SK-N-SH (cell line): Measurements from ENCODE around the gene COL5A1.

Experiments used
- EP300 ChIP-seq, 2 experiments: IDR thresholded peaks; 2 replicates each; pipeline versions ENCODE4 v1.4.0 to v1.6.1; 2012; ENCODE audit warnings: borderline replicate concordance in 1 of 2, low read depth in 1 of 2, low read length in 1 of 2
- FOXJ3 ChIP-seq: sonication (generic); formaldehyde crosslinking; IDR thresholded peaks from 2 replicates; pipeline ENCODE4 v1.5.1; 2020; ENCODE audit warnings: mild to moderate bottlenecking, missing genetic modification reagents
- GABPA ChIP-seq: IDR thresholded peaks from 2 replicates; pipeline ENCODE4 v1.4.0; 2012; ENCODE audit warnings: low read depth, mild to moderate bottlenecking
- NRF1 ChIP-seq: IDR thresholded peaks from 2 replicates; pipeline ENCODE4 v1.6.1; 2012; ENCODE audit warnings: low read depth, mild to moderate bottlenecking, low read length
- RAD21 ChIP-seq: IDR thresholded peaks from 2 replicates; pipeline ENCODE4 v1.6.1; 2012; ENCODE audit warnings: mild to moderate bottlenecking, low read length
- SIN3A ChIP-seq: IDR thresholded peaks from 2 replicates; pipeline ENCODE4 v1.6.1; 2012; ENCODE audit warnings: low read depth, mild to moderate bottlenecking, low read length, moderate library complexity, borderline replicate concordance
- SMC3 ChIP-seq: IDR thresholded peaks from 2 replicates; pipeline ENCODE4 v1.6.1; 2012; ENCODE audit warnings: low read depth, low read length, improper control_type of control experiment
- TAF1 ChIP-seq: IDR thresholded peaks from 2 replicates; pipeline ENCODE4 v1.6.1; 2012; ENCODE audit warnings: low read depth, mild to moderate bottlenecking, low read length, moderate library complexity, borderline replicate concordance
- YY1 ChIP-seq: IDR thresholded peaks from 2 replicates; pipeline ENCODE4 v1.4.0; 2012; ENCODE audit warnings: low read depth, mild to moderate bottlenecking
- TF ChIP-seq, protein P1 (sequence below): fragments of 200-600 bp; sonication (generic); IDR thresholded peaks from 2 replicates; pipeline ENCODE4 v1.6.1; 2017; ENCODE audit warnings: antibody characterized with exemption, mild to moderate bottlenecking, moderate library complexity
- TF ChIP-seq, protein P2 (sequence below): IDR thresholded peaks from 2 replicates; pipeline ENCODE4 v1.4.0; 2012; ENCODE audit warnings: low read depth
- TF ChIP-seq, protein P3 (sequence below): IDR thresholded peaks from 2 replicates; pipeline ENCODE4; 2012
- TF ChIP-seq, protein P4 (sequence below): IDR thresholded peaks from 2 replicates; pipeline ENCODE4 v1.6.1; 2012; ENCODE audit warnings: mild to moderate bottlenecking, low read depth, low read length, moderate library complexity

DNA sequence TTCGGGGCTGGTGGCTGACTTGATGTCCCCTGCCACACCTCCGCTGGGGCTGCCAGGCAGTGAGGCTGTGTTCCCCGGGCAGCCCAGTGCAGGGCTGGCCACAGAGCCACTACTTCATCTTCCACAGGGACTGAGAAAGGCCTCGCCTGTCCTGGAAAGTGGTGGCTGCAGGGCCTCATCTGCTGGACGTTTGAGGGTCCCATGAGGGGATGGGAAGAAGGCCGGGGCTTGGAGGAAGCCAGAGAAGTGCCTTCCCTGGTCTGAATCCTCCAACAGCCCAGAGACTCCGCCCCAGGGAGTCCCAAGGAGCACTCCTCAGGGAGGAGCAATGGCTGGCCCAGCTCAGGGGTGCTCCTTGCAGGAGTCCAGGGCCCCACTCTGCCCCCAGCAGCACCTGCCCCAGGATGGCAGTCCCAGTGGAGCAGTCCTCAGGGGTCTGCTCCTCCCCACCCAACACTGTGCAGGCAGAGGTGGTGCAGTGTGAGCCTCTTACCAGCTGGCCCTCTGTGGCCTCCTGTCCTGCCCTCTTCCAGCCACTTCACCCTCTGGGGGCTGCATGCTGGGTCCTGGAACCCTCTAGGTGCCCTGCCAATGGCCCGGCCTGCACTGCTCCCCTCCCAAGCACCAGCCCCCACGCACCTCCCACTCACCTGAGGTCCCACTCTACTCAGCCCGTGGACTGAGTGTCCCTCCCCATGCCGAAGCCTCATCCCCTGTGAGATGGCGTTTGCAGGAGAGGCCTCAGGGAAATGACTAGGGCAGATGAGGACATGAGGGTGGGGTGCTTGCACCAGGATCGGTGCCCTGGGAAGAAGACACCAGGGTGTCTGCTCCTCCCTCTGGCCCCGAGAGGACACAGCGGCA is 47.3 kb upstream of the COL5A1 start:
- TF ChIP-seq, protein P1, sequence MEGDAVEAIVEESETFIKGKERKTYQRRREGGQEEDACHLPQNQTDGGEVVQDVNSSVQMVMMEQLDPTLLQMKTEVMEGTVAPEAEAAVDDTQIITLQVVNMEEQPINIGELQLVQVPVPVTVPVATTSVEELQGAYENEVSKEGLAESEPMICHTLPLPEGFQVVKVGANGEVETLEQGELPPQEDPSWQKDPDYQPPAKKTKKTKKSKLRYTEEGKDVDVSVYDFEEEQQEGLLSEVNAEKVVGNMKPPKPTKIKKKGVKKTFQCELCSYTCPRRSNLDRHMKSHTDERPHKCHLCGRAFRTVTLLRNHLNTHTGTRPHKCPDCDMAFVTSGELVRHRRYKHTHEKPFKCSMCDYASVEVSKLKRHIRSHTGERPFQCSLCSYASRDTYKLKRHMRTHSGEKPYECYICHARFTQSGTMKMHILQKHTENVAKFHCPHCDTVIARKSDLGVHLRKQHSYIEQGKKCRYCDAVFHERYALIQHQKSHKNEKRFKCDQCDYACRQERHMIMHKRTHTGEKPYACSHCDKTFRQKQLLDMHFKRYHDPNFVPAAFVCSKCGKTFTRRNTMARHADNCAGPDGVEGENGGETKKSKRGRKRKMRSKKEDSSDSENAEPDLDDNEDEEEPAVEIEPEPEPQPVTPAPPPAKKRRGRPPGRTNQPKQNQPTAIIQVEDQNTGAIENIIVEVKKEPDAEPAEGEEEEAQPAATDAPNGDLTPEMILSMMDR = no peak
- TF ChIP-seq RAD21 = no peak
- TF ChIP-seq, protein P2, sequence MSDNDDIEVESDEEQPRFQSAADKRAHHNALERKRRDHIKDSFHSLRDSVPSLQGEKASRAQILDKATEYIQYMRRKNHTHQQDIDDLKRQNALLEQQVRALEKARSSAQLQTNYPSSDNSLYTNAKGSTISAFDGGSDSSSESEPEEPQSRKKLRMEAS = no peak
- no peak for TF ChIP-seq YY1
- no peak for TF ChIP-seq EP300 (IDR thresholded peaks at IDR 0.05; ENCODE audit: borderline replicate concordance in 1 of 2, low read depth in 1 of 2, low read length in 1 of 2)
- no peak for TF ChIP-seq FOXJ3 (CRISPR knock-in tag)
- no peak for TF ChIP-seq TAF1
- TF ChIP-seq, protein P3, sequence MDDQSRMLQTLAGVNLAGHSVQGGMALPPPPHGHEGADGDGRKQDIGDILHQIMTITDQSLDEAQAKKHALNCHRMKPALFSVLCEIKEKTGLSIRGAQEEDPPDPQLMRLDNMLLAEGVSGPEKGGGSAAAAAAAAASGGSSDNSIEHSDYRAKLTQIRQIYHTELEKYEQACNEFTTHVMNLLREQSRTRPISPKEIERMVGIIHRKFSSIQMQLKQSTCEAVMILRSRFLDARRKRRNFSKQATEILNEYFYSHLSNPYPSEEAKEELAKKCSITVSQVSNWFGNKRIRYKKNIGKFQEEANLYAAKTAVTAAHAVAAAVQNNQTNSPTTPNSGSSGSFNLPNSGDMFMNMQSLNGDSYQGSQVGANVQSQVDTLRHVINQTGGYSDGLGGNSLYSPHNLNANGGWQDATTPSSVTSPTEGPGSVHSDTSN = no peak
- no peak for TF ChIP-seq GABPA
- TF ChIP-seq, protein P4, sequence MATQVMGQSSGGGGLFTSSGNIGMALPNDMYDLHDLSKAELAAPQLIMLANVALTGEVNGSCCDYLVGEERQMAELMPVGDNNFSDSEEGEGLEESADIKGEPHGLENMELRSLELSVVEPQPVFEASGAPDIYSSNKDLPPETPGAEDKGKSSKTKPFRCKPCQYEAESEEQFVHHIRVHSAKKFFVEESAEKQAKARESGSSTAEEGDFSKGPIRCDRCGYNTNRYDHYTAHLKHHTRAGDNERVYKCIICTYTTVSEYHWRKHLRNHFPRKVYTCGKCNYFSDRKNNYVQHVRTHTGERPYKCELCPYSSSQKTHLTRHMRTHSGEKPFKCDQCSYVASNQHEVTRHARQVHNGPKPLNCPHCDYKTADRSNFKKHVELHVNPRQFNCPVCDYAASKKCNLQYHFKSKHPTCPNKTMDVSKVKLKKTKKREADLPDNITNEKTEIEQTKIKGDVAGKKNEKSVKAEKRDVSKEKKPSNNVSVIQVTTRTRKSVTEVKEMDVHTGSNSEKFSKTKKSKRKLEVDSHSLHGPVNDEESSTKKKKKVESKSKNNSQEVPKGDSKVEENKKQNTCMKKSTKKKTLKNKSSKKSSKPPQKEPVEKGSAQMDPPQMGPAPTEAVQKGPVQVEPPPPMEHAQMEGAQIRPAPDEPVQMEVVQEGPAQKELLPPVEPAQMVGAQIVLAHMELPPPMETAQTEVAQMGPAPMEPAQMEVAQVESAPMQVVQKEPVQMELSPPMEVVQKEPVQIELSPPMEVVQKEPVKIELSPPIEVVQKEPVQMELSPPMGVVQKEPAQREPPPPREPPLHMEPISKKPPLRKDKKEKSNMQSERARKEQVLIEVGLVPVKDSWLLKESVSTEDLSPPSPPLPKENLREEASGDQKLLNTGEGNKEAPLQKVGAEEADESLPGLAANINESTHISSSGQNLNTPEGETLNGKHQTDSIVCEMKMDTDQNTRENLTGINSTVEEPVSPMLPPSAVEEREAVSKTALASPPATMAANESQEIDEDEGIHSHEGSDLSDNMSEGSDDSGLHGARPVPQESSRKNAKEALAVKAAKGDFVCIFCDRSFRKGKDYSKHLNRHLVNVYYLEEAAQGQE = no peak
- TF ChIP-seq SIN3A = no peak
- no peak for TF ChIP-seq NRF1
- TF ChIP-seq SMC3 = no peak
